CD8-positive, alpha-beta memory T cell (primary cell): ENCODE data around the gene AGPAT1. TPM values are rescaled to one million over a fixed set of nuclear protein-coding genes. Genes with fewer than 3 reads are reported as not detected.

Source experiments
- CTCF ChIA-PET: fragments of 350-600 bp; sonication (Branson Sonifier 250); formaldehyde crosslinking; loops from one replicate; lab custom pipeline; 2021; ENCODE audit warnings: antibody characterized with exemption; lab: Charles Lee
- POLR2A ChIA-PET: fragments of 350-600 bp; sonication (Branson Sonifier 250); formaldehyde crosslinking; loops from one replicate; lab custom pipeline; 2021; ENCODE audit warnings: antibody characterized with exemption; lab: Charles Lee
- DNase-seq, 5 donors: peaks; one replicate each; pipeline versions ENCODE4 v3.0.0 to v3.0.0-alpha.2; 2020 to 2022; ENCODE audit warnings: mixed read lengths in 1 of 5
- H3K27ac ChIP-seq: one replicate; pipeline ENCODE4 v1.7.0; 2013; ENCODE audit warnings: low read depth, mild to moderate bottlenecking, low read length, moderate library complexity
- H3K27me3 ChIP-seq: 2 replicates; pipeline ENCODE4 v1.7.0; 2013; ENCODE audit warnings: low read length, mild to moderate bottlenecking; ENCODE audit not compliant: insufficient read depth, poor library complexity, severe bottlenecking
- H3K36me3 ChIP-seq: 2 replicates; pipeline ENCODE4 v1.7.0; 2013; ENCODE audit warnings: mild to moderate bottlenecking, low read length, moderate library complexity; ENCODE audit not compliant: insufficient read depth
- H3K4me1 ChIP-seq: 2 replicates; pipeline ENCODE4 v1.7.0; 2013; ENCODE audit warnings: mild to moderate bottlenecking, low read length, moderate library complexity; ENCODE audit not compliant: insufficient read depth
- H3K4me3 ChIP-seq: 2 replicates; pipeline ENCODE4 v1.7.0; 2013; ENCODE audit warnings: mild to moderate bottlenecking, low read length
- H3K9me3 ChIP-seq: 2 replicates; pipeline ENCODE4 v1.7.0; 2013; ENCODE audit warnings: mild to moderate bottlenecking, low read length
- H3K27ac Mint-ChIP-seq, 8 donors: one replicate each; pipeline ENCODE4 v1.8.0; 2020 to 2021; ENCODE audit warnings: mixed read lengths in 8 of 8, mild to moderate bottlenecking in 6 of 8, inconsistent platforms in 3 of 8, moderate library complexity in 3 of 8
- H3K27me3 Mint-ChIP-seq, 2 donors: one replicate each; pipeline ENCODE4 v1.8.0; 2020 to 2021; ENCODE audit warnings: mixed read lengths in 2 of 2, mild to moderate bottlenecking in 1 of 2, moderate library complexity in 1 of 2
- H3K36me3 Mint-ChIP-seq, 3 donors: one replicate each; pipeline ENCODE4 v1.8.0; 2020 to 2021; ENCODE audit warnings: mixed read lengths in 3 of 3, inconsistent platforms in 1 of 3, mild to moderate bottlenecking in 1 of 3
- H3K4me1 Mint-ChIP-seq, 3 donors: one replicate each; pipeline ENCODE4 v1.8.0; 2020 to 2021; ENCODE audit warnings: mixed read lengths in 3 of 3, inconsistent platforms in 1 of 3, mild to moderate bottlenecking in 1 of 3
- H3K4me3 Mint-ChIP-seq, 7 donors: one replicate each; pipeline ENCODE4 v1.8.0; 2020 to 2021; ENCODE audit warnings: mixed read lengths in 7 of 7, mild to moderate bottlenecking in 6 of 7, moderate library complexity in 4 of 7, inconsistent platforms in 2 of 7
- H3K9me3 Mint-ChIP-seq, 5 donors: one replicate each; pipeline ENCODE4 v1.8.0; 2020 to 2022; ENCODE audit warnings: mixed read lengths in 5 of 5, mild to moderate bottlenecking in 3 of 5, moderate library complexity in 2 of 5, inconsistent platforms in 1 of 5
- polyA plus RNA-seq: library from polyadenylated mRNA; unstranded; fragments of 300-500 nt; fragmentation: Illumina TruSeq; gene quantifications from one replicate; pipeline ENCODE4 v1.2.3, GENCODE V29; 2021
- total RNA-seq, 2 experiments: library from RNA; stranded (reverse); gene quantifications; one replicate each; pipeline ENCODE4 v1.2.3, GENCODE V29; 2021

Gene AGPAT1
- total and polyA plus RNA-seq, 3 experiments from 2014 or later, result 23.5 to 42.6 (median 42.5) TPM

DNA sequence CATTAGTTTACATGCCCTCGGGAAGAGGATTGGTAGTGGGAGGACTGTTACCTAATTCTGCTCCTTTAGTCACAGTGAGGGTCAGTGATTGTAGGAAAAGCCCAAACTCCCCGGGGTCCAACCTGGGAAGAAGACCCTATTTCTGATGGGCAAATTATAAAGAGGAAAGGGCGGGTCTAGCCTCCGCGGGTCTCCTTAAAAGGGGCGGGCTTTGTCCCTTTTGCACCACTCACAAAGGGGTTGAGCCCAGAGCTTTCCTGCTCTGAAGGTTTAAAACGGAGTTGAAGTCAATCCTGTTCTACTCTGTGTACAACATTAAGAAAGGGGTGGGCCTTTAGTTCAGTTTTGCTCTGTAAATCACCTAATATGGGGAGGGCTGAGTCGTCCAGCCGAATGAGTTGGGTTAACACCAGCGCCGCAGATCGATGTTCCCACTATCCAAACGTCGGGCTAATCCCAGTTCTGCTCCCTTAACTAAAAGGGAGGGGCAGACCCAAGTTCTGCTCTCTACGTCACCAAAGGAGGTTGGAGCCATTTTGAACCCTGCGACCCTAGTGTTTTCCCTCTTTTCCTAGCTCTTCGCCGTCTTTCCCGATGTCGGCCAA lies 1.4 kb upstream of the AGPAT1 start:
- DNase-seq, result peak in 1 of 5 donors; percentile 58
- Histone ChIP-seq H3K9me3 (no peaks in the 10 kb centered on the region), H3K36me3 (no peaks in the 10 kb centered on the region), H3K27me3 (no peaks in the 10 kb centered on the region), H3K4me1 (peaks cover 69% of the 10 kb centered on the region), H3K27ac (peak overlapping the region; percentile 93), H3K4me3 (peak overlapping the region; percentile 75)
- ChIA-PET POLR2A (interaction anchor here (0.9 to 4.4 kb wide), 4 partner anchors 13 to 315 kb away, joined by 3 to 20 read pairs (median 12); partner anchors contain the start of genes GPSM3, NEU1 and PBX2), CTCF (interaction anchor here (0.8 to 2.5 kb wide), 4 partner anchors 13 to 1778 kb away, joined by 4 to 16 read pairs (median 6); partner anchors contain the start of gene PBX2)
- H3K27ac Mint-ChIP-seq, result peak overlapping the region; percentile 92 to 99 (median 98)
- H3K4me1 Mint-ChIP-seq, result peaks cover 61 to 85% (median 80%) of the 10 kb centered on the region in 3 donors
- no peaks in the 10 kb centered on the region for H3K27me3 Mint-ChIP-seq
- H3K4me3 Mint-ChIP-seq, result peak overlapping the region; percentile 82 to 99 (median 95)
- H3K36me3 Mint-ChIP-seq, result peaks cover 4 to 37% (median 13%) of the 10 kb centered on the region in 3 donors
- H3K9me3 Mint-ChIP-seq, result no peaks in the 10 kb centered on the region

DNA sequence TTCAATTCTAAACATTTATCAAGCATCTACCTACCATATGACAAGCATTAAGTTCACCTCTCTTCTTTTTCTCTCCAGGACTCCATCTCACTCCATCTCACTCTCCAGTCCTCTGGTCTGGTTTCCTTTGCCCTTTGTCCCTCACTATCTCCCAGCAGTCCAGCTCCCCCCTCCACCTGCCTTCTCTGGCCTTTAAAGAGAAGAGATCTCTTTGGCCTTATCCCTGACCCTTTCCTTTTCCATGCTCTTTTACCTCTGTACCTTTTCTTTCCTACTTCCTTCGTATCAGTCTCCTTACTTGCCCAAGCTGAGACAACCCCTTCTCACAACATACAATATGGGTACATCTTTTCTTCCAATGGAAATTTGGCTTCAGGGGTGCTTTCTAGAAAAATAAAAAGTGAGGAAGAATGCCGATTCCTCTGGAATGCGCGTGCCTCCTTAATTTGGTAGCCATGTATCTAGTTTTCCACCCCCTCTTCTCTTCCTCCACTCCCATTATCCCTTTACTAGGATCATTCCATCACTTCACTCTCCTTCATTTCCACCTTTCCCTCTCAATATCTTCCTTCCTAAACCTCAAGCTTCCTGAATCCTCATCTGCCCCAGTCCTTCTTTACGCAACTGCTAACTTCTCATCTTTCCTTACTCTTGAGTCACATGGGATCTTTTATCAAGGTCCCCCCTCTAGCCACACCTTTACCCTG lies 745 bp upstream of the AGPAT1 start:
- H3K9me3 Mint-ChIP-seq, result no peaks in the 10 kb centered on the region
- H3K4me3 Mint-ChIP-seq, result peak overlapping the region; percentile 82 to 99 (median 95)
- Histone ChIP-seq H3K4me1 (peaks cover 69% of the 10 kb centered on the region), H3K36me3 (no peaks in the 10 kb centered on the region), H3K9me3 (no peaks in the 10 kb centered on the region), H3K4me3 (peak overlapping the region; percentile 75), H3K27me3 (no peaks in the 10 kb centered on the region), H3K27ac (peak overlapping the region; percentile 93)
- POLR2A ChIA-PET, result interaction anchor here (0.7 to 4.4 kb wide), 6 partner anchors 14 to 82 kb away, joined by 4 to 20 read pairs (median 6); partner anchors contain the start of genes GPSM3 and PBX2
- H3K27me3 Mint-ChIP-seq, result no peaks in the 10 kb centered on the region
- CTCF ChIA-PET, result interaction anchor here (0.7 to 2.5 kb wide), 4 partner anchors 14 to 58 kb away, joined by 3 to 16 read pairs (median 6); partner anchors contain the start of gene PBX2
- peaks cover 4 to 34% (median 13%) of the 10 kb centered on the region in 3 donors for H3K36me3 Mint-ChIP-seq
- H3K27ac Mint-ChIP-seq, result peak overlapping the region; percentile 92 to 99 (median 98)
- DNase-seq, result no peak
- peaks cover 61 to 85% (median 81%) of the 10 kb centered on the region in 3 donors for H3K4me1 Mint-ChIP-seq

DNA sequence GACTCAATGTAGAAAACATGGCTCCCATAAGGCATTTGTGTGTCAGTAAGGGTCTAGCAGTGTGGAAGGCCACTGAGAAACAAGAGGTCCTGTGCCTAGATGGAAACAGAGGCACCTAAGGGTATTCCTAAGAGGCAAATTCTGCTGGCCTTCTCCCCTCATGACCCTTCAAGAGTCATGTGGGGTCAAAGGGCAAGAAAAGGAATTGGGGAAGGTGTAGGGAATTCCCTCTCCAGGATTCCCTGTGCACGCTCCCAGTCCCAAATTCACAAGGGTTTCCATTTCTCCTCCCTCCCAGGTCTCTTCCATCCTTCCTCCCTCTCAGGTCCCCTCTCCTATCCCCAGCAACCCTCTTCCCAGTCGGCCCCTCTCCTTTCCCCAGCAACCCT lies 568 bp downstream of the AGPAT1 start:
- H3K4me3 ChIP-seq, result peak overlapping the region; percentile 75
- Mint-ChIP-seq H3K4me1 (peaks cover 58 to 80% (median 74%) of the 10 kb centered on the region in 3 donors), H3K36me3 (peaks cover under 1 to 34% (median 10%) of the 10 kb centered on the region in 3 donors), H3K9me3 (no peaks in the 10 kb centered on the region), H3K27me3 (no peaks in the 10 kb centered on the region), H3K4me3 (peak overlapping the region; percentile 80 to 99 (median 95)), H3K27ac (peak overlapping the region; percentile 11 to 94 (median 90))
- no peaks in the 10 kb centered on the region for H3K27me3 ChIP-seq
- H3K27ac ChIP-seq, result peak overlapping the region; percentile 93
- no peaks in the 10 kb centered on the region for H3K36me3 ChIP-seq
- no peak for DNase-seq
- CTCF ChIA-PET, result no interaction called here
- peaks cover 60% of the 10 kb centered on the region for H3K4me1 ChIP-seq
- POLR2A ChIA-PET, result no interaction called here
- H3K9me3 ChIP-seq, result no peaks in the 10 kb centered on the region

DNA sequence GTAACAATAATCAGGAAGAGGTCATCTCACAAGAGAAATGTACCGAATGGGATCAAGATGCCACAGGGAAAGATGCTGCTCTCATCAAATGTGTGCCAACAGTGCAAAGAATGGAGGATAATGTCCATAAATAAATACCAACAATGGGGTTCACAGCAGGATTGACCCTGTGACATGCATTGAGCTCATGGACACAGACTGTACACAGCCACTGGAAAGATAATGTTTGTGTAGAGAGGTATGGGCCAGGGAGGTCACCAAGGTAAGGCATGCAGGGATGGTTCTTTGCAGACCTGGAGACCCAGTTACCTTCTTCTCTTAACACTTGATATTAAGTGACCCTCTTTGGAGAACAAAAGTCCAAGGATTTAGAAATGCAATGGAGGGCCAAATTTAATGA lies 1.5 kb downstream of the AGPAT1 start:
- Mint-ChIP-seq H3K4me3 (peak overlapping the region; percentile 14 to 99 (median 80)), H3K36me3 (peaks cover 0 to 35% (median 14%) of the 10 kb centered on the region in 3 donors), H3K27ac (peak overlapping the region in 6 of 8 donors; percentile 11 to 89 (median 36)), H3K9me3 (no peaks in the 10 kb centered on the region), H3K27me3 (no peaks in the 10 kb centered on the region), H3K4me1 (peaks cover 52 to 71% (median 65%) of the 10 kb centered on the region in 3 donors)
- H3K9me3 ChIP-seq, result no peaks in the 10 kb centered on the region
- no peaks in the 10 kb centered on the region for H3K27me3 ChIP-seq
- ChIA-PET POLR2A (no interaction called here), CTCF (no interaction called here)
- H3K27ac ChIP-seq, result no peak overlapping the region
- H3K4me3 ChIP-seq, result no peak overlapping the region
- no peak for DNase-seq
- H3K4me1 ChIP-seq, result peaks cover 51% of the 10 kb centered on the region
- H3K36me3 ChIP-seq, result peaks cover 7% of the 10 kb centered on the region

DNA sequence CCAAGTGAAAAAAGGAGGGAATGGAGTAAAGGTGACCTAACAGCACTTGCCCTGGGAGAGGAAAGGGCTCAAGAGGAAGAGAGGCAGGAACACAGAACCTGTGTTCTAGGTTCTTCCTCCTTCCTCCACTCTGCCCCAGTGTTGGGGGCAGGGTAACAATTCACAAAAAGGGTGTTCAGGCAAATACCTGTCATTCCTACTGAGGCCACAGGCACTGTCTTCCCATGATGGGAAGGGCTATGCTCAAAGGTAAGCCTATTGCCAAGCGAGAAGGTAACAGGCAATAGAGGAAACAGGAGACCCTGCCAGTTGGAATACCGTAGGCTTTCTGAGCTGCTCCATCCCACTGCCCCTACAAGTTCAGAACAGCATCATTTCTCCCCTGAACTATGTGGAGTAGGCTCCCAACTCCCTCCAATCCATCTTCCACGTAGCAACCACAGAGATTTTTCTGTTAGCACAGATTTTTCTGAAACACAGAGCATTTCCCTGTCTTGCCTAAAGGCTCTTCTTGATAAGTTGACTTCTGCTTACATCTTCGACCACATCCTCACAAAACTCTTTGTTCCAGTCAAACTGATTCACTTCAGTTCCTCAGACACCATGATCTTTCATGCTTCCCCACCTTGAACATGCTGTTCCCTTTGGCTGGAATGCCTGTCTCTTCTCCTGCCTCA lies 2.7 kb downstream of the AGPAT1 start:
- ChIA-PET CTCF (no interaction called here), POLR2A (no interaction called here)
- peak overlapping the region in 1 of 7 donors; percentile 8 for H3K4me3 Mint-ChIP-seq
- Histone ChIP-seq H3K36me3 (peaks cover 16% of the 10 kb centered on the region), H3K4me1 (peaks cover 44% of the 10 kb centered on the region), H3K27me3 (no peaks in the 10 kb centered on the region), H3K9me3 (no peaks in the 10 kb centered on the region), H3K27ac (no peak overlapping the region), H3K4me3 (no peak overlapping the region)
- peak overlapping the region in 6 of 8 donors; percentile 11 to 75 (median 67) for H3K27ac Mint-ChIP-seq
- peaks cover 41 to 60% (median 53%) of the 10 kb centered on the region in 3 donors for H3K4me1 Mint-ChIP-seq
- DNase-seq, result no peak
- H3K9me3 Mint-ChIP-seq, result no peaks in the 10 kb centered on the region
- H3K36me3 Mint-ChIP-seq, result peaks cover 0 to 36% (median 12%) of the 10 kb centered on the region in 3 donors
- no peaks in the 10 kb centered on the region for H3K27me3 Mint-ChIP-seq

DNA sequence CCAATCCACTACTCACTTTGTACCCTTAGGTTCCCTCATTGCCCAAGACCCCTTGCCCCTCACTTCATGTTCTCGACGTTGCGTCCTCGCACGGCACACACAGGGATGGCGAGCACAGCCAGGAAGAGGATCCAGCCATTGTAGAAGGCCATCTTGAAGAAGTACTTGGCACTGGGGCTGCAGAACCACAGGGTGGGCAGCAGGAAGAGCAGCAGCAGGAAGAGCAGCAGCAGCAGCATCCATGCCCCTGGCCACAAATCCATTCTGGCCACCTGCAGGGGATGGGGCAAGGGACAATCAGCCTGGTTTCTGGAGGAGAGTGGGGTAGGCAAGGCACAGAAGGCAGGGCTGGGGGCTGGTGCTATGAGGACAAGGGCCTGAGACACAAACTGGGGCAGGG lies 4.7 kb downstream of the AGPAT1 start:
- H3K4me3 Mint-ChIP-seq, result peak overlapping the region in 2 of 7 donors; percentile 26 to 64
- ChIA-PET CTCF (interaction anchor here (1.0 kb wide), 1 partner anchor 20 kb away, joined by 3 read pairs; the partner anchor contains the start of gene PRRT1), POLR2A (no interaction called here)
- Histone ChIP-seq H3K4me3 (no peak overlapping the region), H3K4me1 (peaks cover 33% of the 10 kb centered on the region), H3K36me3 (peaks cover 16% of the 10 kb centered on the region), H3K9me3 (no peaks in the 10 kb centered on the region), H3K27me3 (no peaks in the 10 kb centered on the region), H3K27ac (no peak overlapping the region)
- H3K27ac Mint-ChIP-seq, result peak overlapping the region in 1 of 8 donors; percentile 74
- no peak for DNase-seq
- no peaks in the 10 kb centered on the region for H3K9me3 Mint-ChIP-seq
- peaks cover 28 to 43% (median 35%) of the 10 kb centered on the region in 3 donors for H3K4me1 Mint-ChIP-seq
- H3K36me3 Mint-ChIP-seq, result peaks cover 0 to 52% (median 15%) of the 10 kb centered on the region in 3 donors
- H3K27me3 Mint-ChIP-seq, result no peaks in the 10 kb centered on the region

DNA sequence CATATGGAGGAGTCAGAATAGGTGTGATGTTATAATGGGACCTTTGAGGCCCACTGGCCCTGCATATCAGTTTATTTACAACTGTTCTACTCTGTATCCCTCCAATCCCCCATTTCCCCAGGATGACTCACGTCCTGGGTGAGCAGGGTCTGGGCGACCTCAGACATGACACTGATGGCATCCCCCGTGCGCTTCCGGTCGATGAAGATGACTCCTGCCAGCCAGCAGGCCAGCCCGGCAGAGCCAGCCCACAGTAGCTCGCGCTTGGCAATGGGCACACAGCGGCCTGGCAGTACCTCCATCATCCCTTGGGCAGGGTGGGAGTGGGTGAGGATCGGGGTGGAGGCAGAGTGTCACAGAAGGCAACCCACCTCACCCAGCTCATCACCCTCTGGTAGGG lies 5.6 kb downstream of the AGPAT1 start:
- H3K9me3 ChIP-seq, result no peaks in the 10 kb centered on the region
- H3K36me3 ChIP-seq, result peaks cover 16% of the 10 kb centered on the region
- H3K27me3 ChIP-seq, result no peaks in the 10 kb centered on the region
- Mint-ChIP-seq H3K27ac (no peak overlapping the region), H3K27me3 (no peaks in the 10 kb centered on the region), H3K9me3 (no peaks in the 10 kb centered on the region), H3K4me3 (no peak overlapping the region), H3K4me1 (peaks cover 22 to 37% (median 29%) of the 10 kb centered on the region in 3 donors), H3K36me3 (peaks cover 0 to 57% (median 14%) of the 10 kb centered on the region in 3 donors)
- peaks cover 28% of the 10 kb centered on the region for H3K4me1 ChIP-seq
- DNase-seq, result no peak
- ChIA-PET POLR2A (no interaction called here), CTCF (interaction anchor here (1.0 kb wide), 2 partner anchors 16 to 19 kb away, joined by 3 read pairs; partner anchors contain the start of gene PRRT1)
- no peak overlapping the region for H3K27ac ChIP-seq
- H3K4me3 ChIP-seq, result no peak overlapping the region
